B cell (primary cell): ENCODE results near the gene HOXB1. TPM values are rescaled to one million over a fixed set of nuclear protein-coding genes. Genes with fewer than 3 reads are reported as not detected.

ENCODE experiments used
- ATAC-seq: fragments of 200-7000 bp; cut with Tn5 transposase; one replicate; pipeline ENCODE4 v1.10.0; 2021; ENCODE audit warnings: low read depth, mild to moderate bottlenecking, moderate number of reproducible peaks, moderate library complexity
- CTCF ChIA-PET: fragments of 350-600 bp; sonication (Branson Sonifier 250); formaldehyde crosslinking; loops from one replicate; lab custom pipeline; 2021; ENCODE audit warnings: antibody characterized with exemption, inconsistent platforms; lab: Charles Lee
- POLR2A ChIA-PET: fragments of 350-600 bp; sonication (Branson Sonifier 250); formaldehyde crosslinking; loops from one replicate; lab custom pipeline; 2021; ENCODE audit warnings: antibody characterized with exemption; lab: Charles Lee
- DNase-seq: peaks from one replicate; pipeline ENCODE4 v3.0.0; 2013
- H2AFZ ChIP-seq: 2 replicates; pipeline ENCODE4 v1.6.1; 2012; ENCODE audit warnings: mild to moderate bottlenecking, low read depth, low read length; ENCODE audit not compliant: insufficient read depth, poor library complexity, severe bottlenecking
- H3K27ac ChIP-seq, 2 donors: 1 replicate in 1 of 2; 2 replicates in 1 of 2; pipeline ENCODE4 v1.5.1; 2012 to 2013; ENCODE audit warnings: low read length in 2 of 2, mild to moderate bottlenecking in 2 of 2, moderate library complexity in 1 of 2
- H3K27me3 ChIP-seq, 4 experiments: fragments of 200-600 bp in 1 of 4; sonication (generic) in 1 of 4; replicated peaks in 1 of 4; 1 replicate in 2 of 4; 2 replicates in 2 of 4; pipeline versions ENCODE4 v1.6.1 to v1.7.0; 2013 to 2016; ENCODE audit warnings: low read length in 3 of 4, mild to moderate bottlenecking in 2 of 4, mixed read lengths in 1 of 4, moderate library complexity in 1 of 4; ENCODE audit not compliant: insufficient read depth in 4 of 4, control insufficient read depth in 3 of 4; ENCODE audit errors: control extremely low read depth in 1 of 4
- H3K36me3 ChIP-seq, 2 experiments: replicated peaks in 1 of 2; 1 replicate in 1 of 2; 2 replicates in 1 of 2; pipeline versions ENCODE4 v1.6.1 to v1.7.1; 2013; ENCODE audit warnings: low read length in 1 of 2; ENCODE audit not compliant: insufficient read depth in 2 of 2, control insufficient read depth in 1 of 2; ENCODE audit errors: control extremely low read depth in 1 of 2, extremely low read depth in 1 of 2
- H3K4me1 ChIP-seq, 2 donors: fragments of 200-600 bp in 1 of 2; sonication (generic) in 1 of 2; 1 replicate in 1 of 2; 2 replicates in 1 of 2; pipeline versions ENCODE4 v1.5.1 to v1.6.1; 2013 to 2017; ENCODE audit warnings: low read length in 2 of 2; ENCODE audit not compliant: control insufficient read depth in 2 of 2, insufficient read depth in 2 of 2
- H3K4me2 ChIP-seq: replicated peaks from 2 replicates; pipeline ENCODE3; 2012; ENCODE audit warnings: mild to moderate bottlenecking, low read depth, low read length; ENCODE audit not compliant: poor library complexity, severe bottlenecking
- H3K4me3 ChIP-seq, 5 experiments: fragments of 200-600 bp in 1 of 5; sonication (generic) in 1 of 5; 1 replicate in 3 of 5; 2 replicates in 2 of 5; pipeline versions ENCODE4 v1.5.1 to v1.7.0; 2011 to 2016; ENCODE audit warnings: low read length in 4 of 5, mild to moderate bottlenecking in 4 of 5, low read depth in 2 of 5, control low read depth in 1 of 5, moderate library complexity in 1 of 5; ENCODE audit not compliant: insufficient read depth in 1 of 5; ENCODE audit errors: control extremely low read depth in 1 of 5, extremely low read depth in 1 of 5
- H3K79me2 ChIP-seq: fragments of 200-600 bp; sonication (generic); one replicate; pipeline ENCODE4 v1.6.0; 2016; ENCODE audit warnings: low read length; ENCODE audit not compliant: control insufficient read depth, insufficient read depth
- H3K9ac ChIP-seq: fragments of 200-600 bp; sonication (generic); 2 replicates; pipeline ENCODE4 v1.6.1; 2017; ENCODE audit warnings: mild to moderate bottlenecking, low read length, moderate library complexity
- H3K9me3 ChIP-seq, 3 donors: one replicate each; pipeline versions ENCODE4 v1.6.1 to v1.7.1; 2013; ENCODE audit warnings: low read length in 2 of 3; ENCODE audit not compliant: control insufficient read depth in 2 of 3, insufficient read depth in 1 of 3; ENCODE audit errors: control extremely low read depth in 1 of 3
- H4K20me1 ChIP-seq: 2 replicates; pipeline ENCODE4 v1.6.0; 2012; ENCODE audit warnings: mild to moderate bottlenecking, low read length; ENCODE audit not compliant: insufficient read depth, control insufficient read depth, poor library complexity, severe bottlenecking
- H3K27ac Mint-ChIP-seq: one replicate; pipeline ENCODE4 v1.8.0; 2021; ENCODE audit warnings: mixed read lengths
- H3K27me3 Mint-ChIP-seq: one replicate; pipeline ENCODE4 v1.8.0; 2021; ENCODE audit warnings: mixed read lengths
- H3K4me1 Mint-ChIP-seq: one replicate; pipeline ENCODE4 v1.8.0; 2021; ENCODE audit warnings: mixed read lengths
- H3K4me3 Mint-ChIP-seq: one replicate; pipeline ENCODE4 v1.8.0; 2021; ENCODE audit warnings: mixed read lengths
- H3K9me3 Mint-ChIP-seq: one replicate; pipeline ENCODE4 v1.8.0; 2022; ENCODE audit warnings: mixed read lengths; ENCODE audit not compliant: insufficient read depth
- CTCF ChIP-seq: fragments of 200-600 bp; IDR thresholded peaks from one replicate; pipeline ENCODE4 v1.8.0; 2022; ENCODE audit warnings: antibody characterized with exemption, mild to moderate bottlenecking
- EZH2 ChIP-seq: IDR thresholded peaks from 2 replicates; pipeline ENCODE4 v1.6.1; 2012; ENCODE audit warnings: borderline replicate concordance, low read depth, mild to moderate bottlenecking, moderate library complexity, low read length; ENCODE audit not compliant: insufficient read depth, poor library complexity, severe bottlenecking
- WGBS: methylation state at CpG from one replicate; pipeline ENCODE4 v1.1.5; 2013; ENCODE audit warnings: missing lambda C conversion rate; ENCODE audit not compliant: insufficient coverage; 5-methylcytosine and 5-hydroxymethylcytosine counted together
- intact Hi-C: fragments of 100-400 bp; cut with micrococcal nuclease; formaldehyde crosslinking; loops from one replicate; pipeline ENCODE4 v1.10.0; 2022
- polyA plus RNA-seq: library from polyadenylated mRNA; depleted of rRNA; stranded (reverse); fragments of >200 nt; gene quantifications from 2 replicates; pipeline ENCODE4 v1.2.3, GENCODE V29; 2012
- total RNA-seq, 2 donors: library from RNA; stranded (reverse); fragments of 120-200 nt in 1 of 2; gene quantifications; 1 replicate in 1 of 2; 2 replicates in 1 of 2; pipeline versions ENCODE4 v1.2.3 to v1.2.4, GENCODE V29; 2013 to 2022

The HOXB1 gene
- total and polyA plus RNA-seq, 2 donors (not counting 1 experiment from before 2014, with no cell fraction given): not detected

- intact Hi-C loops: no loop called here
- Histone ChIP-seq H3K79me2 (no peaks in the 10 kb centered on the region), H2AFZ (no peak overlapping the region), H3K9me3 (no peaks in the 10 kb centered on the region), H3K36me3 (no peaks in the 10 kb centered on the region), H3K4me1 (peaks cover 11 to 12% of the 10 kb centered on the region in 2 donors), H3K9ac (no peak overlapping the region), H3K27ac (no peak overlapping the region), H3K4me2 (no peak overlapping the region), H3K27me3 (peaks cover 0 to 42% (median 23%) of the 10 kb centered on the region in 4 experiments), H4K20me1 (no peaks in the 10 kb centered on the region), H3K4me3 (no peak overlapping the region)
- ATAC-seq (no peak), DNase-seq (no peak)
- H3K27me3 Mint-ChIP-seq: peaks cover 70% of the 10 kb centered on the region
- 74% methylated on average over 7 of the region's 8 CpGs for WGBS
- H3K4me3 Mint-ChIP-seq: no peak overlapping the region
- ChIA-PET POLR2A (no interaction called here), CTCF (interaction anchor here (0.6 to 1.1 kb wide), 3 partner anchors 32 to 259 kb away, joined by 3 to 4 read pairs (median 3); no protein-coding TSS in a partner anchor)
- H3K9me3 Mint-ChIP-seq: no peaks in the 10 kb centered on the region
- TF ChIP-seq EZH2: no peak
- no peak for TF ChIP-seq CTCF
- H3K4me1 Mint-ChIP-seq: peaks cover 5% of the 10 kb centered on the region
- no peak overlapping the region for H3K27ac Mint-ChIP-seq
Measured at GRCh38 chr17:48522031-48522653, 8.7 kb downstream of the HOXB1 start.

GRCh38 chr17:48520631-48521079 is 10.2 kb downstream of the HOXB1 start:
- H3K27ac ChIP-seq: no peak overlapping the region
- no peak for TF ChIP-seq CTCF
- no peak for TF ChIP-seq EZH2
- H3K36me3 ChIP-seq: no peaks in the 10 kb centered on the region
- no peak overlapping the region for H3K4me3 Mint-ChIP-seq
- peaks cover 64% of the 10 kb centered on the region for H3K27me3 Mint-ChIP-seq
- H3K9ac ChIP-seq: no peak overlapping the region
- CTCF ChIA-PET: no interaction called here
- intact Hi-C loops: no loop called here
- no peak overlapping the region for H3K4me2 ChIP-seq
- peaks cover 5% of the 10 kb centered on the region for H3K4me1 Mint-ChIP-seq
- no peak for ATAC-seq
- H3K4me3 ChIP-seq: no peak overlapping the region
- H3K79me2 ChIP-seq: no peaks in the 10 kb centered on the region
- no peak for DNase-seq
- POLR2A ChIA-PET: no interaction called here
- H4K20me1 ChIP-seq: no peaks in the 10 kb centered on the region
- H3K9me3 Mint-ChIP-seq: no peaks in the 10 kb centered on the region
- H3K27ac Mint-ChIP-seq: no peak overlapping the region
- no peaks in the 10 kb centered on the region for H3K9me3 ChIP-seq
- WGBS: no CpG with 5 or more reads among the region's 1 CpG
- no peak overlapping the region for H2AFZ ChIP-seq
- peaks cover 0 to 30% (median 12%) of the 10 kb centered on the region in 4 experiments for H3K27me3 ChIP-seq
- peaks cover 3 to 6% of the 10 kb centered on the region in 2 donors for H3K4me1 ChIP-seq
